GM10266 (cell line): ENCODE results near the gene PLA2G5.
A peak's percentile ranks its signal among the peaks of the same experiment; 100 is the strongest.
"Not testable (repeated sequence)": the region's sequence is repeated elsewhere in the genome, so short reads cannot be mapped to it uniquely, and the experiment has no call there.

Experiments used
- DNase-seq: peaks from one replicate; pipeline ENCODE4 v3.0.0; 2012; ENCODE audit errors: extremely low spot score
- TF ChIP-seq, protein P1 (sequence below): IDR thresholded peaks from 2 replicates; pipeline ENCODE4 v1.5.1; 2012; ENCODE audit warnings: mild to moderate bottlenecking, low read depth; ENCODE audit not compliant: control insufficient read depth, insufficient read depth; ENCODE audit errors: missing control alignments

Gene PLA2G5

DNA sequence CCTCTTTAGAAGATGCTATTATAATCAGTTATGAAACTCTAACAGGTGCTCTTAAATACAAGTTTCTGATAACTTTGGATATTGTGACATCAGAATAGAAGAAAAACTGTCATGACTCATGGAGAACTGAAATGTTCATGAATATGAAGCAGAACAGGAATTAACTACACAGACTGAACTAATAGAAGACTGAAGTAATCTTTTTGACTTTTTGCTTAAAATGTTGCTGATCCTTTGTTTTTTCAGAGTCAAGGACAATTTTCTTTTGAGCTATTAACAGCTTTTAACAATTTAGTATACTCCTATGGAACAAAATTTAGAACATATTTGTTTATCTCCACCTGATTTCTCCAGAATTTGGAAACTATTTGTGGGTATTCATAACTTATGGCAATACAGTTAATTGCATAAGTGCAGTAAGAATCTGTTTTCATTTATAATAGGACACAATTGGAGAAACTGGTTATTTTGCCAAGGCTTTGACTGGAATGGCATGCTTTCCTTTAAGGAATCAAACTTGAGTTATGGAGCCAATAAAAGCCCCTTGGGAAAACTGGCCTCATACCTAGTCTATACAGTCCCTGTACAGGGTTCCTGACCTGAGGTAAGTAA is 18.7 kb upstream of the PLA2G5 start:
- TF ChIP-seq, protein P1, sequence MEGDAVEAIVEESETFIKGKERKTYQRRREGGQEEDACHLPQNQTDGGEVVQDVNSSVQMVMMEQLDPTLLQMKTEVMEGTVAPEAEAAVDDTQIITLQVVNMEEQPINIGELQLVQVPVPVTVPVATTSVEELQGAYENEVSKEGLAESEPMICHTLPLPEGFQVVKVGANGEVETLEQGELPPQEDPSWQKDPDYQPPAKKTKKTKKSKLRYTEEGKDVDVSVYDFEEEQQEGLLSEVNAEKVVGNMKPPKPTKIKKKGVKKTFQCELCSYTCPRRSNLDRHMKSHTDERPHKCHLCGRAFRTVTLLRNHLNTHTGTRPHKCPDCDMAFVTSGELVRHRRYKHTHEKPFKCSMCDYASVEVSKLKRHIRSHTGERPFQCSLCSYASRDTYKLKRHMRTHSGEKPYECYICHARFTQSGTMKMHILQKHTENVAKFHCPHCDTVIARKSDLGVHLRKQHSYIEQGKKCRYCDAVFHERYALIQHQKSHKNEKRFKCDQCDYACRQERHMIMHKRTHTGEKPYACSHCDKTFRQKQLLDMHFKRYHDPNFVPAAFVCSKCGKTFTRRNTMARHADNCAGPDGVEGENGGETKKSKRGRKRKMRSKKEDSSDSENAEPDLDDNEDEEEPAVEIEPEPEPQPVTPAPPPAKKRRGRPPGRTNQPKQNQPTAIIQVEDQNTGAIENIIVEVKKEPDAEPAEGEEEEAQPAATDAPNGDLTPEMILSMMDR = no peak
- no peak for DNase-seq

DNA sequence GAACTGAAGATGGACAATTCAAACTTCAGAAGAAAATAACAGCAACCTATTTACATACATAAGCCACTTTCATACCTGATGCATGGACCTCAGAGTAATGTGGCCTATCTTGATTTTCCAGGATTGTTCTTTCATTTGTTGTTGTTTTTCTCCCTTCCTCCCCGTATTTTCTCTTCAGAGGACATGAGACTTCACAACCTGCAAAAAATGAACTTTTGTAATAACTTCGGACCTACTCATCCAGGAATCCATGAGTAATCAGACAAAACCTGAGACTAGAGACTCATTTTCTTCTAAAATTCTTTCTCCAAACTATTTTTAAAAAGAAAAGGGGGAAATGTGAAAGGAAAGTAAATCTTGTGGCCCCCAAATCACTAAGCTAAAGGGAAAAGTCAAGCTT is 17.6 kb upstream of the PLA2G5 start:
- DNase-seq = no peak

GRCh38 chr1:20057886-20058420 is 12.0 kb upstream of the PLA2G5 start:
- no peak for DNase-seq
- TF ChIP-seq, protein P1 = no peak

More for the DNA sequence above, 17.6 kb upstream of the PLA2G5 start:
- TF ChIP-seq, protein P1 = no peak

- TF ChIP-seq, protein P1 = peak; percentile 8
- peak; percentile 22 for DNase-seq
Measured at GRCh38 chr1:20058531-20058930, 11.5 kb upstream of the PLA2G5 start.

DNA sequence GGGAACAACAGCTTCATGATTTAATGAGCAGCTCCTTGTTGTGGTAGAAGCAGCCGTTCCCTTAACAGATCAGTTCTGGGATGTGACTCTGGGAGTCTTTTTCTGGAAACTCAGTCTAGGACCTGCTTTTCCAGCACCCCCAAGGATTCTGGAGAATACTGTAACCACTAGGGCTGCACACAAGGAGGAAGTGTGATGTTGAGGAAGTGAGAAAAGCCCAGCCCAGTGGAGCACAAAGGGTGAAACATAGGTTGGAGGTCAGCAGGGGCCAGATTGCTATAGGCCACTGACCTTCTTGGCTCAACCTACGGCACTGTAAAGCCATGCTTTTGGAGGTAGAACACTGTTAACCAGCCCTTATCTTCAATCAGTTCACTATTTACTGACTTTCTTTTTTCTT is 10.1 kb upstream of the PLA2G5 start:
- TF ChIP-seq, protein P1 = no peak
- DNase-seq = no peak

DNA sequence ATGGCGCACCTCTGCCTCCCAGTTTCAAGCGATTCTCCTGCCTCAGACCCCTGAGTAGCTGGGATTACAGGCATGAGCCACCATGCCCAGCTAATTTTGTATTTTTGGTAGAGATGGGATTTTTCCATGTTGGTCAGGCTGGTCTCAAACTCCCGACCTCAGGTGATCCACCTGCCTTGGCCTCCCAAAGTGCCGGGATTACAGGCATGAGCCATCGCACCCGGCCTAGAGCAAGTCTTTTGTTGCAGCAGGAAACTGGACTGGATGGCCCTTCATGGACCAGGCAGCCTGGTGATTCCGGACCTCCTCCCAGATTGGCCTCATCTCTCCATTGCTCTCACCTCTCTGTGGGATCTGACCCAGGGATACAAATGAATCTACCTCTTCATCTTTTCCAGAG is 9.2 kb upstream of the PLA2G5 start:
- not testable (repeated sequence) for DNase-seq

DNA sequence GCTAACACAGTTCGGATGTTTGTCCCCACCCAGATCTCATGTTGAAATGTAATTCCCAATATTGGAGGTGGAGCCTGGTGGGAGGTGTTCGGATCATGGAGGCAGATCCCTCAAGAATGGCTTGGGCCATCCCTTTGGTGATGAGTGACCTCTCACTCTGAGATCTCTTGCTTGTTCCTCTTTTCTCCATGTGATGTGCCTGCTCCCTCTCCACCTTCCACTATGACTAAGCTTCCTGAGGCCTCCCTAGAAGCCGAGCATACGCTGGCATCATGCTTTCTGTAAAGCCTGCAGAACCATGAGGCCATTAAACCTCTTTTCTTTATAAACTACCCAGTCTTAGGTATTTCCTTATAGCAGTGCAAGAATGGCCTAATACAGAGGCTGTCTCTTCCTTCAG is 8.1 kb upstream of the PLA2G5 start:
- TF ChIP-seq, protein P1 = no peak
- DNase-seq = no peak
